WTC11 (cell line): Measurements from ENCODE around the gene PPP4C. TPM values are rescaled to one million over a fixed set of nuclear protein-coding genes. Genes with fewer than 3 reads are reported as not detected.

Experiments used
- ATAC-seq: fragments of 200-7000 bp; cut with Tn5 transposase; 2 replicates; pipeline ENCODE4 v1.10.0; 2021; ENCODE audit warnings: mild to moderate bottlenecking, moderate library complexity
- CTCF ChIA-PET: fragments of 300-600 bp; sonication (Branson Sonifier 250); formaldehyde crosslinking; loops from one replicate; lab custom pipeline; 2021; ENCODE audit warnings: antibody characterized with exemption; lab: Charles Lee
- POLR2A ChIA-PET: fragments of 350-600 bp; sonication (Branson Sonifier 250); formaldehyde crosslinking; loops from one replicate; lab custom pipeline; 2021; ENCODE audit warnings: antibody characterized with exemption; lab: Charles Lee
- DNase-seq: peaks from one replicate; pipeline ENCODE4 v3.0.0; 2021; ENCODE audit warnings: low spot score
- H3K27ac Mint-ChIP-seq: 2 replicates; pipeline ENCODE4 v1.8.0; 2021; ENCODE audit warnings: mixed read lengths
- H3K27me3 Mint-ChIP-seq: 2 replicates; pipeline ENCODE4 v1.8.0; 2021; ENCODE audit warnings: low read depth, mild to moderate bottlenecking, moderate library complexity, mixed read lengths
- H3K36me3 Mint-ChIP-seq: 2 replicates; pipeline ENCODE4 v1.8.0; 2021; ENCODE audit warnings: mixed read lengths
- H3K4me1 Mint-ChIP-seq: 2 replicates; pipeline ENCODE4 v1.8.0; 2022; ENCODE audit warnings: mixed read lengths
- H3K4me3 Mint-ChIP-seq: 2 replicates; pipeline ENCODE4 v1.8.0; 2021; ENCODE audit warnings: mild to moderate bottlenecking, moderate library complexity, mixed read lengths
- H3K9me3 Mint-ChIP-seq: 2 replicates; pipeline ENCODE4 v1.8.0; 2021; ENCODE audit warnings: mixed read lengths
- ATF1 ChIP-seq: sonication (generic); formaldehyde crosslinking; IDR thresholded peaks from 2 replicates; pipeline ENCODE4 v1.8.1; 2023; ENCODE audit warnings: mild to moderate bottlenecking, moderate library complexity, missing genetic modification reagents
- CTCF ChIP-seq: fragments of 200-600 bp; IDR thresholded peaks from 2 replicates; pipeline ENCODE4 v1.8.0; 2022; ENCODE audit warnings: antibody characterized with exemption
- ELF4 ChIP-seq: sonication (generic); formaldehyde crosslinking; IDR thresholded peaks from 2 replicates; pipeline ENCODE4 v1.8.1; 2022; ENCODE audit warnings: low read depth, mild to moderate bottlenecking, moderate library complexity, missing genetic modification reagents
- MAX ChIP-seq: sonication (generic); formaldehyde crosslinking; IDR thresholded peaks from 2 replicates; pipeline ENCODE4 v1.8.0; 2022; ENCODE audit warnings: mild to moderate bottlenecking, missing genetic modification reagents
- PRDM15 ChIP-seq: sonication (generic); formaldehyde crosslinking; IDR thresholded peaks from 2 replicates; pipeline ENCODE4 v1.8.0; 2022; ENCODE audit warnings: missing genetic modification reagents
- PREB ChIP-seq: sonication (generic); formaldehyde crosslinking; IDR thresholded peaks from 2 replicates; pipeline ENCODE4 v1.8.1; 2022; ENCODE audit warnings: mild to moderate bottlenecking, missing genetic modification reagents, moderate library complexity, borderline replicate concordance
- SMAD3 ChIP-seq: sonication (generic); formaldehyde crosslinking; IDR thresholded peaks from 2 replicates; pipeline ENCODE4 v1.8.0; 2022; ENCODE audit warnings: missing genetic modification reagents, mild to moderate bottlenecking, borderline replicate concordance
- TCF7 ChIP-seq: sonication (generic); formaldehyde crosslinking; IDR thresholded peaks from 2 replicates; pipeline ENCODE4 v1.8.0; 2022; ENCODE audit warnings: mild to moderate bottlenecking, low read depth, missing genetic modification reagents, moderate library complexity
- ZBTB21 ChIP-seq: sonication (generic); formaldehyde crosslinking; IDR thresholded peaks from 2 replicates; pipeline ENCODE4 v1.8.1; 2023; ENCODE audit warnings: mild to moderate bottlenecking, missing genetic modification reagents, borderline replicate concordance
- ZBTB43 ChIP-seq: sonication (generic); formaldehyde crosslinking; IDR thresholded peaks from 2 replicates; pipeline ENCODE4 v1.8.1; 2023; ENCODE audit warnings: mild to moderate bottlenecking, missing genetic modification reagents
- ZNF138 ChIP-seq: sonication (generic); formaldehyde crosslinking; conservative IDR thresholded peaks from 2 replicates; pipeline ENCODE4 v1.8.1; 2022; ENCODE audit warnings: mild to moderate bottlenecking, moderate library complexity, missing genetic modification reagents
- ZNF219 ChIP-seq: sonication (generic); formaldehyde crosslinking; IDR thresholded peaks from 2 replicates; pipeline ENCODE4 v1.8.0; 2023; ENCODE audit warnings: missing genetic modification reagents, mild to moderate bottlenecking, borderline replicate concordance
- ZNF263 ChIP-seq: sonication (generic); formaldehyde crosslinking; IDR thresholded peaks from 2 replicates; pipeline ENCODE4 v1.8.1; 2022; ENCODE audit warnings: low read depth, mild to moderate bottlenecking, moderate library complexity, missing genetic modification reagents
- ZNF281 ChIP-seq: sonication (generic); formaldehyde crosslinking; IDR thresholded peaks from 2 replicates; pipeline ENCODE4 v1.8.0; 2023; ENCODE audit warnings: mild to moderate bottlenecking, missing genetic modification reagents
- ZNF317 ChIP-seq: sonication (generic); formaldehyde crosslinking; IDR thresholded peaks from 2 replicates; pipeline ENCODE4 v1.8.1; 2023; ENCODE audit warnings: low read depth, mild to moderate bottlenecking, moderate library complexity, missing genetic modification reagents, borderline replicate concordance
- ZNF416 ChIP-seq: fragments of 250-450 bp; sonication (Bioruptor Pico); IDR thresholded peaks from 2 replicates; pipeline ENCODE4 v1.9.0; 2021; ENCODE audit warnings: mild to moderate bottlenecking, inconsistent platforms
- ZNF671 ChIP-seq: fragments of 250-450 bp; sonication (Bioruptor Pico); IDR thresholded peaks from 2 replicates; pipeline ENCODE4 v1.8.0; 2021; ENCODE audit warnings: mild to moderate bottlenecking
- total RNA-seq: library from RNA; stranded (reverse); gene quantifications from 3 replicates; pipeline ENCODE4 v1.2.3, GENCODE V29; 2021

The PPP4C gene
- total RNA-seq, 1 experiment from 2014 or later = 164 TPM

GRCh38 chr16:30084096-30084815 is 8.5 kb downstream of the PPP4C start:
- no peaks in the 10 kb centered on the region for H3K27me3 Mint-ChIP-seq
- CTCF ChIA-PET = interaction anchor here (0.8 to 1.4 kb wide), 2 partner anchors 28 to 47 kb away, joined by 4 to 6 read pairs; no protein-coding TSS in a partner anchor
- H3K9me3 Mint-ChIP-seq = peaks cover 4% of the 10 kb centered on the region; the same call in 1 of the 2 replicates
- ATAC-seq = no peak
- POLR2A ChIA-PET = no interaction called here
- no peak overlapping the region for H3K4me3 Mint-ChIP-seq
- H3K36me3 Mint-ChIP-seq = peaks cover 49% of the 10 kb centered on the region
- no peak for TF ChIP-seq MAX
- TF ChIP-seq ZNF416 = no peak
- TF ChIP-seq ZBTB21 (CRISPR knock-in tag) = no peak
- TF ChIP-seq ZNF671 (CRISPR knock-in tag) = no peak
- no peak for TF ChIP-seq ZNF219
- TF ChIP-seq PREB (CRISPR knock-in tag) = no peak
- no peak for TF ChIP-seq ZNF263 (CRISPR knock-in tag)
- no peak for TF ChIP-seq CTCF
- no peak for TF ChIP-seq TCF7
- TF ChIP-seq ZNF317 (CRISPR knock-in tag) = no peak
- TF ChIP-seq ELF4 (CRISPR knock-in tag) = no peak
- no peak for TF ChIP-seq ZBTB43 (CRISPR knock-in tag)
- TF ChIP-seq ZNF138 (CRISPR knock-in tag) = no peak
- no peak for TF ChIP-seq ZNF281 (CRISPR knock-in tag)
- TF ChIP-seq ATF1 (CRISPR knock-in tag) = no peak
- no peak for TF ChIP-seq PRDM15 (CRISPR knock-in tag)
- TF ChIP-seq SMAD3 = no peak
- no peak overlapping the region for H3K27ac Mint-ChIP-seq
- peaks cover 2% of the 10 kb centered on the region; the same call in 1 of the 2 replicates for H3K4me1 Mint-ChIP-seq
- no peak for DNase-seq
